Measurements from ENCODE around the gene RYR1.
"Not testable (repeated sequence)": the region's sequence is repeated elsewhere in the genome, so short reads cannot be mapped to it uniquely, and the experiment has no call there.

RYR1 gene

DNA sequence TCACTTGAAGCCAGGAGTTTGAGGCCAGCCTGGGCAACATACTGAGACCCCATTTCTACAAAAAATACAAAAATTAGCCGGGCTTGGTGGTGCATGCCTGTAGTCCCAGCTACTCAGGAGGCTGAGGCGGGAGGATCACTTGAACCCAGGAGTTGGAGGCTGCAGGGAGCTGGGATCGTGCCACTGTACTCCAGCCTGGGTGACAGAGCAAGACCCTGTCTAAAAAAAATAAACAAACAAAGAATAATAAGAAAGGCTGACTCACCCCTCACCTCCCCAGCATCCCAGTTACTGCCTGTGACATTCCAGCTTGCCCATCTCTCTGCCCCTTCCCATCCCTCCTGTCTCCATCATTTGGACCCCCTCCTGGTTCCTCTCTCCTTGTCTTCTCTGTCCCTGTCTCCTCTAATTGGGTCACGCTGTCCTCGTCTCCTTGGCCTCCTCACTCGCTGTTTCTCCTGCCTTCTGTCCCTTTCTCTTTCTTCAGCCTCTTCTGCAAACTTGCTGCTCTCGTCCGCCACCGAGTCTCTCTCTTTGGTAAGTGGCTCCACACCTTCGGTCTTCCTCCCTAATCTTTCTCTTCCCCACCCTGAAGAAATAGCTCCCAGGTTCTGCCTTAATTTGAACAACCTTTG, 77.7 kb downstream of the RYR1 start:
- in situ Hi-C loops (cut with HindIII; ENCODE audit: low pct_unique_long_range_greater_than_20kb, low sequenced_read_pairs), result no loop called here
- no peak for DNase-seq (ENCODE audit: low read depth in 1 of 2, low spot score in 1 of 2)
- TF ChIP-seq JUND (IDR thresholded peaks at IDR 0.05; ENCODE audit: low read depth), result no peak

DNA sequence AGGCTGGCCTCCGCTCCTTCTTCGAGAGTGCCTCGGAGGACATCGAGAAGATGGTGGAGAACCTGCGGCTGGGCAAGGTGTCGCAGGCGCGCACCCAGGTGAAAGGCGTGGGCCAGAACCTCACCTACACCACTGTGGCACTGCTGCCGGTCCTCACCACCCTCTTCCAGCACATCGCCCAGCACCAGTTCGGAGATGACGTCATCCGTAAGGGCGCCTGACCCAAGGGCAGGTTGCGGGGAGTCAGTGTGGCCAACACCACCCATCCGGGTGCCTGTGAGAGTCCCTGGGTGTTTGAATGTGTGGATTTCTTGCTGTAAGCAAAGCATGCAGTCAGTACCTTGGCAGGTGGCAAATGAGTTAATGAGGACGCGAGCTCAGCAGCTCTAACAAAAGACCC, 78.8 kb downstream of the RYR1 start:
- DNase-seq (ENCODE audit: low read depth in 1 of 2, low spot score in 1 of 2), result no peak
- in situ Hi-C loops (cut with HindIII; ENCODE audit: low pct_unique_long_range_greater_than_20kb, low sequenced_read_pairs), result no loop called here
- TF ChIP-seq JUND (IDR thresholded peaks at IDR 0.05; ENCODE audit: low read depth), result no peak

DNA sequence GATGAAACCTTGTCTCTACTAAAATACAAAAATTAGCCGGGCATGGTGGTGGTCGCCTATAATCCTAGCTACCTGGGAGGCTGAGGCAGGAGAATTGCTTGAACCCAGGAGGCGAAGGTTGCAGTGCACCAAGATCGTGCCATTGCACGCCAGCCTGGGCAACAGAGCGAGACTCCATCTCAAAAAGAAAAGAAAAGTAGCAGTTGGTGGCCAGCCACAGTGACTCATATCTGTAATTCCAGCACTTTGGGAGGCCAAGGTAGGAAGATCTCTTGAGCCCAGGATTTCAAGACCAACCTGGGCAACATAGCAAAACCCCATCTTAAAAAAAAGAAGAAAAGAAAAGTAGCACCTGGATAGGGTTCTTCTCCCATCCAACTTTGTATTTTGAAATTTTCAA, 79.7 kb downstream of the RYR1 start:
- DNase-seq (ENCODE audit: low read depth in 1 of 2, low spot score in 1 of 2); in situ Hi-C loops (cut with HindIII; ENCODE audit: low pct_unique_long_range_greater_than_20kb, low sequenced_read_pairs): not testable (repeated sequence)

DNA sequence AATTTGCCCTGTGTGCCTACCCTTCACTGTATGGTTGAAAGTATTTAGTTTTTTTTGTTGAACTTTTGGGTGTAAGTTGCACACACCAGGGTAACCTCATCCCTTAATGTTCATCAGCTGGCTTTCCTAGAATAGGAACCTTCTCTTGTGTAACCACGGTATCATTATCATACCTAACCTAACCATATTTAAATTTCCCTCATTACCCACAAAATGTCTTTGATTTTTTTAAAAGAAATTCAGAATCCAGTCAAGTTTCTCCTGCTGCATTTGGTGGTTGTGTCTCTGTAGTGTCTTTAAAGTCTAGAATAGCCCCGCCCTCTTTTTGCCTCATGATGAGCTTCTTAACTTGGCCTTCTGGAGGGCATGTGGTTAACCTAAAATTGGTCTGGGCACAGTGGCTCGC, 80.3 kb downstream of the RYR1 start:
- in situ Hi-C loops (cut with HindIII; ENCODE audit: low pct_unique_long_range_greater_than_20kb, low sequenced_read_pairs), result no loop called here
- TF ChIP-seq JUND (IDR thresholded peaks at IDR 0.05; ENCODE audit: low read depth), result no peak
- DNase-seq (ENCODE audit: low read depth in 1 of 2, low spot score in 1 of 2), result no peak

DNA sequence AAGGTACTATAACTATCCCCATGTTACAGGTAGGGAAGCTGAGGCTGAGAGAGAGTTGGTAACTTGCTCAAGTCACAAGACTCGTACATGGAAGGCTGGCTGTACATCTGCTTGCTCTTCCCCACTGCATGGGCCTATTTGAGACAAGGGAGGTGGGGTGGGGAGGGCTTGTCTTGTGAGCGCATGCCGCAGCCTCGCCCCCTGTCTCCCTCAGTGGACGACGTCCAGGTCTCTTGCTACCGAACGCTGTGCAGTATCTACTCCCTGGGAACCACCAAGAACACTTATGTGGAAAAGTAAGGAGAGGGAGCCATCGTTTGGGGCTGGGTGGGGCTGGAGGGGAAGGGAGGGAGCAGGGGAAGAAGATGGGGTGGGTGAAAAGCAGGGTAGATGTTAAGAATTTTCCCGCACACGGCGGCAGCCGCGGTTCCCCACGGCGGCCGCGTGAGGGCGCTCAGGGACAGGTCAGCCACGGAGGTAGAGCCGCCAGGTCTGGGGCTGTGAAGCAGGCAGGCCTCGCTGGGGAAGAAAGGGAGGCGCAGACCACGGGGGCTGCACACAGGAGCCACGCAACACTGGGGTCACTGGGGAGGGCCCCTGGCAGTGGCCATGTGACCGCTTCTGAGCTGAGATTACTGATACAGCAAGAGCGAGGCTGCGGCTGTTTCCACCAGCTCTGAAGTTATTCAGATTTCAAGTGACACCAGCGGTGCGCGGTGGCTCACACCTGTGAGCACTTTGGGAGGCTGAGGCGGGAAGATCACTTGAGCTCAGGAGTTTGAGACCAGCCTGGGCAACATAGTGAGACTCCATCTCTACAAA, 81.5 kb downstream of the RYR1 start:
- TF ChIP-seq JUND (IDR thresholded peaks at IDR 0.05; ENCODE audit: low read depth), result no peak
- peak; percentile 65 to 81 for DNase-seq (ENCODE audit: low read depth in 1 of 2, low spot score in 1 of 2)
- in situ Hi-C loops (cut with HindIII; ENCODE audit: low pct_unique_long_range_greater_than_20kb, low sequenced_read_pairs), result no loop called here

DNA sequence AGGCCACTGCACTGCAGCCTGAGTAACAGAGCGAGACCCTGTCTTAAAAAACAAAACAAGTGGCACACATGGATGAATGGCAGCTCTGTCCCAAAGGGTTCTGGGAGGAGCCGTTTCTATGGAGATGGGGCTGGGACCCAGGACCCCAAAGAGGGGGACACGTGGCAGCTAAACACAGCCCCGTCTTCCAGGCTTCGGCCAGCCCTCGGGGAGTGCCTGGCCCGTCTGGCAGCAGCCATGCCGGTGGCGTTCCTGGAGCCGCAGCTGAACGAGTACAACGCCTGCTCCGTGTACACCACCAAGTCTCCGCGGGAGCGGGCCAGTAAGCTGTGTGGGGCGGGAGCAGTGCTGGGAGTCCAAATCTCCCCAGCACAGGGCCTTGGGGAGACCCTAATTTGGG, 82.4 kb downstream of the RYR1 start:
- no peak for TF ChIP-seq JUND (IDR thresholded peaks at IDR 0.05; ENCODE audit: low read depth)
- no peak for DNase-seq (ENCODE audit: low read depth in 1 of 2, low spot score in 1 of 2)
- in situ Hi-C loops (cut with HindIII; ENCODE audit: low pct_unique_long_range_greater_than_20kb, low sequenced_read_pairs), result no loop called here

DNA sequence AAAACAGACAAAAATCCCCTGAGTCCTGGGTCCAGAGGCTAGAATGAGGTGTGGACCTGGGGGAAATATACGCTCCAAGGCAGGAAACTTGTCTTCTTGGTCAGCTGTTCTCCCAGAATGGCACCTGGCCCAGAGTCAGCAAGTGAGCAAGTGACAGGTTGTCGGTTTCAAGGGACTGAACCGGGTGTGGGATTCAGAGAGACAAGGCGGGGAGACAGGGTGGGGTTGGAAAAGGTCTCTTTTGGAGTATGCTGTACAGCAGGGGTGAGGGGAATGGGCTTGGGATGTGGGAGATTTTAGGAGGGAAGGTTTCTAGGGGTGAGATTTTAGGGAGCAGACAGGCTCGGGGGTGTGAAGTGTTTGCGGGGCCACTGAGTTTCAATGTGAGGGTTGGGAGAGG, 83.3 kb downstream of the RYR1 start:
- in situ Hi-C loops (cut with HindIII; ENCODE audit: low pct_unique_long_range_greater_than_20kb, low sequenced_read_pairs), result no loop called here
- DNase-seq (ENCODE audit: low read depth in 1 of 2, low spot score in 1 of 2), result no peak
- no peak for TF ChIP-seq JUND (IDR thresholded peaks at IDR 0.05; ENCODE audit: low read depth)

DNA sequence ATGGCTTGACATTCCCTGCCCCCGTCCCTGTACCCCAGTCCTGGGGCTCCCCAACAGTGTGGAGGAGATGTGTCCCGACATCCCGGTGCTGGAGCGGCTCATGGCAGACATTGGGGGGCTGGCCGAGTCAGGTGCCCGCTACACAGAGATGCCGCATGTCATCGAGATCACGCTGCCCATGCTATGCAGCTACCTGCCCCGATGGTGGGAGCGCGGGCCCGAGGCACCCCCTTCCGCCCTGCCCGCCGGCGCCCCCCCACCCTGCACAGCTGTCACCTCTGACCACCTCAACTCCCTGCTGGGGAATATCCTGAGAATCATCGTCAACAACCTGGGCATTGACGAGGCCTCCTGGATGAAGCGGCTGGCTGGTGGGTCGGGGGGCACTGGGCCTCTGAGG, 83.8 kb downstream of the RYR1 start:
- in situ Hi-C loops (cut with HindIII; ENCODE audit: low pct_unique_long_range_greater_than_20kb, low sequenced_read_pairs), result no loop called here
- no peak for TF ChIP-seq JUND (IDR thresholded peaks at IDR 0.05; ENCODE audit: low read depth)
- DNase-seq (ENCODE audit: low read depth in 1 of 2, low spot score in 1 of 2), result no peak

DNA sequence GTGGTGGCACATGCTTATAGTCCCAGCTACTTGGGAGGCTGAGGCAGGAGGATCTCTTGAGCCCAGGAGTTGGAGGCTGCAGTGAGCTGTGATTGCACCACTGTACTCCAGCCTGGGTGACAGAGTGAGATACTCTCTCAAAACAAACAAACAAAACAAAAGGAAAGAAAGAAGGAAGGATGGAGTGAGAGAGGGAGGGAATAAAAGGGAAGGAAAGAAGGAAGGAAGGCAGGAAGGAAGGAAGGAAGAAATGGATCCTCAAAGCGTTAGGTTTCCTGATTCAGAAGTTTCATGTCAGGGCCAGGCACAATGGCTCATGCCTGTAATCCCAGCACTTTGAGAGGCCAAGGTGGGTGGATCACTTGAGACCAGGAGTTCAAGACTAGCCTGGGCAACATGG, 84.5 kb downstream of the RYR1 start:
- in situ Hi-C loops (cut with HindIII; ENCODE audit: low pct_unique_long_range_greater_than_20kb, low sequenced_read_pairs), result not testable (repeated sequence)

DNA sequence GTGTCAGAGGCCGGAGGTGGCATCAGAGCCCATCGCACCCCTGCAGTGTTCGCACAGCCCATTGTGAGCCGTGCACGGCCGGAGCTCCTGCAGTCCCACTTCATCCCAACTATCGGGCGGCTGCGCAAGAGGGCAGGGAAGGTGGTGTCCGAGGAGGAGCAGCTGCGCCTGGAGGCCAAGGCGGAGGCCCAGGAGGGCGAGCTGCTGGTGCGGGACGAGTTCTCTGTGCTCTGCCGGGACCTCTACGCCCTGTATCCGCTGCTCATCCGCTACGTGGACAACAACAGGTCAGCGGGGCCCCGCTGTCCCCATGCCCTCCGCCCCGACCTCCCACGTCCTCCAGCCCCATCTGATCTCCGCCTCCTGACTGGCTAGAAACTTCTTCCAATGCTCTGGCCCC, 85.7 kb downstream of the RYR1 start:
- no peak for DNase-seq (ENCODE audit: low read depth in 1 of 2, low spot score in 1 of 2)
- TF ChIP-seq JUND (IDR thresholded peaks at IDR 0.05; ENCODE audit: low read depth), result no peak
- in situ Hi-C loops (cut with HindIII; ENCODE audit: low pct_unique_long_range_greater_than_20kb, low sequenced_read_pairs), result no loop called here

More for the DNA sequence above, 84.5 kb downstream of the RYR1 start:
- DNase-seq (ENCODE audit: low read depth in 1 of 2, low spot score in 1 of 2), result not testable (repeated sequence)

DNA sequence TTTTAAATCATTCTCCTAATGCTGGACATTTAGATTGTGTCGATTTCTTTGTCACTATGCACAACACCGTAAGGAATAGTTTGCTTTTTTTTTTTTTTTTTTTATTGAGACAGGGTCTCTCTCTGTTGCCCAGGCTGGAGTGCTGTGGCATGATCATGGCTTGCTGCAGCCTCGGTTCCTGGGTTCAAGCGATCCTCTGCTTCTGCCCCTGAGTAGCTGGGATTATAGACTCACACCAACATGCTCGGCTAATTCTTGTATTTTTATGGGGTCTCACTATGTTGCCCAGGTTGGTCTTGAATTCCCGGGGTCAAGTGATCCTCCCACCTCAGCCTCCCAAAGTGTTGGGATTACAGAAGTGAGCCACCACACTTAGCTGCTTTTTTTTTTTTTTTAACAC, 86.5 kb downstream of the RYR1 start:
- DNase-seq (ENCODE audit: low read depth in 1 of 2, low spot score in 1 of 2), result no peak
- no peak for TF ChIP-seq JUND (IDR thresholded peaks at IDR 0.05; ENCODE audit: low read depth)
- in situ Hi-C loops (cut with HindIII; ENCODE audit: low pct_unique_long_range_greater_than_20kb, low sequenced_read_pairs), result no loop called here

DNA sequence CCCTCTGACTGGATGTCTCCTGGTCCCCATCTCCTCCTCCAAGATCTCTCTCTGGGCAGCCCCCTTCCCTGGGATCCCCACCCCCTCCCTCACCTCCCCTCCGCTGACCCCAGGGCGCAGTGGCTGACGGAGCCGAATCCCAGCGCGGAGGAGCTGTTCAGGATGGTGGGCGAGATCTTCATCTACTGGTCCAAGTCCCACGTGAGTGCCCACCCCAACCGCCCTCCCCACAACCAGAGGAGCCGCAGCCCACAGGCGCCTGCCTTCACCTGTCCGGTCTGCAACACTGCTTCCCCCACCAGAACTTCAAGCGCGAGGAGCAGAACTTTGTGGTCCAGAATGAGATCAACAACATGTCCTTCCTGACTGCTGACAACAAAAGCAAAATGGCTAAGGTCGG, 89.4 kb downstream of the RYR1 start:
- no peak for TF ChIP-seq JUND (IDR thresholded peaks at IDR 0.05; ENCODE audit: low read depth)
- in situ Hi-C loops (cut with HindIII; ENCODE audit: low pct_unique_long_range_greater_than_20kb, low sequenced_read_pairs), result no loop called here
- DNase-seq (ENCODE audit: low read depth in 1 of 2, low spot score in 1 of 2), result no peak

DNA sequence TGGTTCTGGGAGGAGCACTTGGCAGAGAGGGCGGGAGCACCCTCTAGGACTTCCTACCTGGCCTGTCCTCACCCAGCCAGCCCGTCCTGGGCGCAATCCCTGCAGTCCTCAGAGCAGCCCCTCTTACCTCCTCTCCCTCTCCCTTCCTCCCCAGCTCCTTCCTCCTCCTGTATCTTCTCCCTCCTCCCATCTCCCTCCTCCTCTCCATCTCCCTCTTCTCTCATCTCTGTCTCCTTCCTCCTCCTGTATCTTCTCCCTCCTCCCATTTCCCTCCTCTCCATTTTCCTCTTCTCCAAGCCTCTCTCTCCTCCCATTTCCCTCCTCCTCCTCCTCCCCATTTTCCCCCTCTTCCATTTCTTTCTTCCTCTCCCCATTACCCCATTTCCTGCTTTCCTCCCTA, 89.8 kb downstream of the RYR1 start:
- in situ Hi-C loops (cut with HindIII; ENCODE audit: low pct_unique_long_range_greater_than_20kb, low sequenced_read_pairs), result no loop called here
- TF ChIP-seq JUND (IDR thresholded peaks at IDR 0.05; ENCODE audit: low read depth), result no peak
- DNase-seq (ENCODE audit: low read depth in 1 of 2, low spot score in 1 of 2), result no peak

DNA sequence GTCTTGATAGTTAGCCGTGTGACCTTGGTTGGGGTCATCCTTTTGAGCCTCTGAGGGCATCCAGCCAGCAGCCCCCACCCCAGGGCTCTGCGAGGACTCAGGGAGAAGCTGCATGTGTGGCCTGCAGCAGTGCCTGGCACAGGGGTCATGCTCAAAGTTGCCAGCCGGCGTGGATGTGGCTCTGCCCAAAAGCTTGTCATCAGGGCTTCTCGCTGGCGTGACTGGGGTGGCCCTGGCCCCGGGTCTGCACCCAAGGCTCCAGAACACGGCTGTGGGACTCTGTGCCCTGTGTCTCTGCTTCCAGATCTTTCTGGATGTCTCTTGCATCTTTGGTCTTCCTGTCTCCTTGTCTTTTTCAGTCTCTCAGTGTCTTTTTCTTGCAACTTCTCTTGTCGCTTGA, 90.9 kb downstream of the RYR1 start:
- in situ Hi-C loops (cut with HindIII; ENCODE audit: low pct_unique_long_range_greater_than_20kb, low sequenced_read_pairs), result no loop called here
- TF ChIP-seq JUND (IDR thresholded peaks at IDR 0.05; ENCODE audit: low read depth), result no peak
- no peak for DNase-seq (ENCODE audit: low read depth in 1 of 2, low spot score in 1 of 2)
